Measurements from ENCODE around the gene DPF3. TPM values are rescaled to one million over a fixed set of nuclear protein-coding genes. Genes with fewer than 3 reads are reported as not detected.

The DPF3 gene
- total RNA-seq, 2 donors from 2014 or later, result 11.0 TPM; not detected in 1

DNA sequence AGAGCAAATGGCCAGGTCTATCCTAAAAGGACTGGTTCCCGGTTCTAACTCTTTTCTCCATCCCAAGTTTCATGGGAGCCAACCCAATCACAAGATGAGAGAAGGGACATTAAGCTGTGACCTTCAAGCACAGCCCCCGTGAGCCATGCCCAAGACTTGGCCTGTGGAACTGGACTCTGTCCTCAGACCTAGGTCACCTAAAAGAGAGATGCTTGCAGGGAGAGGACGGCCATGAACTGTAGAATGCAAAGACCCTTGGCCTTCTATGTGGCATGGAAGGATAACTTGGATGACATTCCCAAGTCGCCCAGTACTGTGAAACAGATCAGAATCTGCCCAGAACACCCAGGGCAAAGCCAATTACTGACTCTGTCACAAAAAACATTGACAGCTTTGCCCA is 263.5 kb downstream of the DPF3 start:
- TF ChIP-seq POLR2AphosphoS5 (IDR thresholded peaks at IDR 0.05) (no peak), POLR2A (IDR thresholded peaks at IDR 0.05) (no peak)
- TF ChIP-seq, protein P1, sequence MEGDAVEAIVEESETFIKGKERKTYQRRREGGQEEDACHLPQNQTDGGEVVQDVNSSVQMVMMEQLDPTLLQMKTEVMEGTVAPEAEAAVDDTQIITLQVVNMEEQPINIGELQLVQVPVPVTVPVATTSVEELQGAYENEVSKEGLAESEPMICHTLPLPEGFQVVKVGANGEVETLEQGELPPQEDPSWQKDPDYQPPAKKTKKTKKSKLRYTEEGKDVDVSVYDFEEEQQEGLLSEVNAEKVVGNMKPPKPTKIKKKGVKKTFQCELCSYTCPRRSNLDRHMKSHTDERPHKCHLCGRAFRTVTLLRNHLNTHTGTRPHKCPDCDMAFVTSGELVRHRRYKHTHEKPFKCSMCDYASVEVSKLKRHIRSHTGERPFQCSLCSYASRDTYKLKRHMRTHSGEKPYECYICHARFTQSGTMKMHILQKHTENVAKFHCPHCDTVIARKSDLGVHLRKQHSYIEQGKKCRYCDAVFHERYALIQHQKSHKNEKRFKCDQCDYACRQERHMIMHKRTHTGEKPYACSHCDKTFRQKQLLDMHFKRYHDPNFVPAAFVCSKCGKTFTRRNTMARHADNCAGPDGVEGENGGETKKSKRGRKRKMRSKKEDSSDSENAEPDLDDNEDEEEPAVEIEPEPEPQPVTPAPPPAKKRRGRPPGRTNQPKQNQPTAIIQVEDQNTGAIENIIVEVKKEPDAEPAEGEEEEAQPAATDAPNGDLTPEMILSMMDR (IDR thresholded peaks at IDR 0.05), result no peak
- Histone ChIP-seq H3K4me1 (replicated peaks) (no peaks in the 10 kb centered on the region), H3K27ac (no peak overlapping the region), H3K36me3 (no peaks in the 10 kb centered on the region), H3K9me3 (no peaks in the 10 kb centered on the region), H3K4me3 (no peak overlapping the region), H3K27me3 (replicated peaks; ENCODE audit: insufficient read depth) (no peaks in the 10 kb centered on the region)
- intact Hi-C loops (cut with DNase I), result no loop called here
- no peak for DNase-seq (ENCODE audit: low spot score)
- WGBS, result 95% methylated on average over 4 of the region's 4 CpGs

DNA sequence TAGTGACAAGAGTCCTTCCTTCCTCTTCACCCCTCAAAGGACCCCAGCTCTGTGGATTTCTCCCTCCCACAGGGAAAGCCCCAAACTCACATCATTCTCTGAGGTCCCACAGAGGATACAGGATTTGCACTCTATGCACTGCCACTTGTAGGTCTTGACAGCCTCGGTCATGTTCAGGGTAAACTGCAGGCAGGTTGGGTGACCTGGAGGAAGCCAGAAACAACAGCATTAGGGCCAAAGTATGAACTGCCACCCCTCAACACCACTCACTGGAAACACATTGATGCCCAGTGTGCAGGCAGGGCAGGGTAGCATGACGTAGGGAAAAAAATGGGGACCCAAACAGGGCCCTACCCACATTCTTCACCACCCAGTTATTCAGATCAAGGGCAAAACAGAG is 264.4 kb downstream of the DPF3 start:
- H3K4me3 ChIP-seq, result no peak overlapping the region
- WGBS, result 100% methylated on average over 2 of the region's 2 CpGs
- intact Hi-C loops (cut with DNase I), result no loop called here
- no peak for DNase-seq (ENCODE audit: low spot score)
- TF ChIP-seq, protein P1 (IDR thresholded peaks at IDR 0.05), result no peak
- TF ChIP-seq POLR2A (IDR thresholded peaks at IDR 0.05) (no peak), POLR2AphosphoS5 (IDR thresholded peaks at IDR 0.05) (no peak)
- H3K9me3 ChIP-seq, result no peaks in the 10 kb centered on the region
- H3K4me1 ChIP-seq (replicated peaks), result no peaks in the 10 kb centered on the region
- H3K36me3 ChIP-seq, result no peaks in the 10 kb centered on the region
- H3K27me3 ChIP-seq (replicated peaks; ENCODE audit: insufficient read depth), result no peaks in the 10 kb centered on the region
- no peak overlapping the region for H3K27ac ChIP-seq

DNA sequence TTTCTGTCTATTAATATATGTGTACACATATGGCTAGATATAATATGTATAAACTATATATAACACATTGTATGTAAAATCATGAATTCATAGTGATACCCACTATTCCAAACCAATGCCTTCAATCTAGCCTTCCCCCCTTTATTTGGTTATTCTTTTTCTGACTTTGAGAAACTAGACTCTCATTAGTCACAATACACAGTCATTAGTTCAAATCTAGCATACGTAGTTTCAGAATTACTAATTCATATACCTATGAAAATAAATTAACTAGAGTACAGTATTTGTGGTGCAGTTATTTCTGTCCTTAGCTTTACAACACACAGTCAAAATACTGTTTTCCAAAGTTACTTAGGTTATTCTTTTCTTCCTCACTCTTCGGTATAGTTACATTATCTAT is 268.2 kb downstream of the DPF3 start:
- H3K4me1 ChIP-seq (replicated peaks), result no peaks in the 10 kb centered on the region
- intact Hi-C loops (cut with DNase I), result no loop called here
- H3K27ac ChIP-seq, result no peak overlapping the region
- no peaks in the 10 kb centered on the region for H3K36me3 ChIP-seq
- TF ChIP-seq POLR2AphosphoS5 (IDR thresholded peaks at IDR 0.05) (no peak), POLR2A (IDR thresholded peaks at IDR 0.05) (no peak)
- TF ChIP-seq, protein P1 (IDR thresholded peaks at IDR 0.05), result no peak
- H3K27me3 ChIP-seq (replicated peaks; ENCODE audit: insufficient read depth), result no peaks in the 10 kb centered on the region
- DNase-seq (ENCODE audit: low spot score), result no peak
- no peaks in the 10 kb centered on the region for H3K9me3 ChIP-seq
- no peak overlapping the region for H3K4me3 ChIP-seq
- 97% methylated on average over 2 of the region's 2 CpGs for WGBS

DNA sequence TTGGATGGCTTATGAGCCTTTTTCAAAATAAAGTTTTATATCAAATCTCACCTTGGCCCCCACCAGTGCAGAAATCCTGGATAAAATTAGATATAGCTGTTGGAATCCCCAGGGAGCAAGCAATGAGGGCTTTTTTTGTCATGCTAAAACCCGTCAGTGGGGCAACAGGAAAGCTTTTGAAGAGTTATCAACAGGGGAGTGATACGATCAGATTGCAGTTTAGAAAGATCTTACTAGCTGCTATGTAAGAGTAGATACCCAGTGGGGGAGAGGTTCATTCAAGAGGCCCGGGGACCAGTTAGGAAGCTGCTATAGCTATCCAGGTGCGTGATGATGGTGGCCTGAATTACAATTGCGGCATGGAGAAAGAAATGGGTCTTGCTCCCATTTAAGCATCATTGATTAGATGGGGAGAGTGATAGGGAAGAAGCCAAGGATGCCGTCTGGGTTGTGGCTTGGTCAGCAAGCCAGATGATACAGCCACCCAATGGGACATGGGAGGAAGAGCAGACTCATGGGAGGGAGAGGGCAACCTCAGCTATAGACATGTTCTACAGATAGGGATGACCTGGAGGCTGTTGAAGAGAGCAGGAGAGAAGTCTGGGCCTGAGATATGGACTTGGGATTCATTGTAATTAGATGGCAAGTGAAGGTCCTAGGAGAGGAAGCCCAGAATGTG is 272.4 kb downstream of the DPF3 start:
- no peaks in the 10 kb centered on the region for H3K27me3 ChIP-seq (replicated peaks; ENCODE audit: insufficient read depth)
- no peaks in the 10 kb centered on the region for H3K9me3 ChIP-seq
- intact Hi-C loops (cut with DNase I), result no loop called here
- TF ChIP-seq POLR2A (IDR thresholded peaks at IDR 0.05) (no peak), POLR2AphosphoS5 (IDR thresholded peaks at IDR 0.05) (no peak)
- TF ChIP-seq, protein P1 (IDR thresholded peaks at IDR 0.05), result no peak
- H3K36me3 ChIP-seq, result no peaks in the 10 kb centered on the region
- no peak overlapping the region for H3K27ac ChIP-seq
- 81% methylated on average over 6 of the region's 6 CpGs for WGBS
- no peak overlapping the region for H3K4me3 ChIP-seq
- no peaks in the 10 kb centered on the region for H3K4me1 ChIP-seq (replicated peaks)
- no peak for DNase-seq (ENCODE audit: low spot score)

DNA sequence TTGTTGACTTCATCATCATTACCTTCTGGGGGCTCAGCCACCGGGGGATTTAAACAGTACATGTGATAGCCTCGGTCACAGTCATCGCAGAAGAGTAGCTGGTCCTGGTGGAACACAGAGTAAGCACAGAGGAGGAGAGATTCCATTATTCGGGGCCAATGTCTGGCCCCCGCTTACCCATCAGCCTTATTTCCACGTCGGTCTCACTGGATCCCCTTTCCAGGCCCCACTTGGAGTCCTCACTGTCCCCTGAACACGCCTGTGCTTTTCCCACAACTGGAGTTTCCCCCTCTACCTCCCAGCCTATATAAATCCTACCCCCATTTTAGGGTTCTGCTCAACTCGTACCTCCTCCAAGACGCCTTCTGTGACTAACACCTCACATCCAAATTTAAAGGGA is 274.0 kb downstream of the DPF3 start:
- H3K9me3 ChIP-seq, result no peaks in the 10 kb centered on the region
- no peaks in the 10 kb centered on the region for H3K4me1 ChIP-seq (replicated peaks)
- H3K36me3 ChIP-seq, result no peaks in the 10 kb centered on the region
- TF ChIP-seq, protein P1 (IDR thresholded peaks at IDR 0.05), result no peak
- TF ChIP-seq POLR2A (IDR thresholded peaks at IDR 0.05) (no peak), POLR2AphosphoS5 (IDR thresholded peaks at IDR 0.05) (no peak)
- H3K27ac ChIP-seq, result no peak overlapping the region
- H3K27me3 ChIP-seq (replicated peaks; ENCODE audit: insufficient read depth), result no peaks in the 10 kb centered on the region
- H3K4me3 ChIP-seq, result no peak overlapping the region
- DNase-seq (ENCODE audit: low spot score), result no peak
- 92% methylated on average over 10 of the region's 10 CpGs for whole genome bisulfite sequencing
- intact Hi-C loops (cut with DNase I), result no loop called here

All from prostate gland (tissue), 2 donors.